GM21360 (cell line): Measurements from ENCODE around the gene ZCWPW2.

ENCODE experiments used
- ATAC-seq: cut with Tn5 transposase; IDR thresholded peaks from one replicate; pipeline ENCODE4 v1.9.1; 2021; ENCODE audit warnings: mild to moderate bottlenecking, moderate library complexity; ENCODE audit not compliant: unreplicated experiment

ZCWPW2 gene, protein sequence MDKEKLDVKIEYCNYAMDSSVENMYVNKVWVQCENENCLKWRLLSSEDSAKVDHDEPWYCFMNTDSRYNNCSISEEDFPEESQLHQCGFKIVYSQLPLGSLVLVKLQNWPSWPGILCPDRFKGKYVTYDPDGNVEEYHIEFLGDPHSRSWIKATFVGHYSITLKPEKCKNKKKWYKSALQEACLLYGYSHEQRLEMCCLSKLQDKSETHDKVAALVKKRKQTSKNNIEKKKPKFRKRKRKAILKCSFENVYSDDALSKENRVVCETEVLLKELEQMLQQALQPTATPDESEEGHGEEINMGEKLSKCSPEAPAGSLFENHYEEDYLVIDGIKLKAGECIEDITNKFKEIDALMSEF

GRCh38 chr3:28348629-28349468 lies at the start of gene ZCWPW2, which contains the start of gene AZI2:
Gene ZCWPW2 (plus strand): TSS chr3:28348721. CDS start chr3:28413069, 64,348 bp downstream.
Gene AZI2 (minus strand): TSS chr3:28348824. CDS start chr3:28340617, 8,207 bp downstream.
- peak; percentile 93 for ATAC-seq

GRCh38 chr3:28299705-28300104 lies 48.8 kb upstream of the ZCWPW2 start:
- no peak for ATAC-seq

DNA sequence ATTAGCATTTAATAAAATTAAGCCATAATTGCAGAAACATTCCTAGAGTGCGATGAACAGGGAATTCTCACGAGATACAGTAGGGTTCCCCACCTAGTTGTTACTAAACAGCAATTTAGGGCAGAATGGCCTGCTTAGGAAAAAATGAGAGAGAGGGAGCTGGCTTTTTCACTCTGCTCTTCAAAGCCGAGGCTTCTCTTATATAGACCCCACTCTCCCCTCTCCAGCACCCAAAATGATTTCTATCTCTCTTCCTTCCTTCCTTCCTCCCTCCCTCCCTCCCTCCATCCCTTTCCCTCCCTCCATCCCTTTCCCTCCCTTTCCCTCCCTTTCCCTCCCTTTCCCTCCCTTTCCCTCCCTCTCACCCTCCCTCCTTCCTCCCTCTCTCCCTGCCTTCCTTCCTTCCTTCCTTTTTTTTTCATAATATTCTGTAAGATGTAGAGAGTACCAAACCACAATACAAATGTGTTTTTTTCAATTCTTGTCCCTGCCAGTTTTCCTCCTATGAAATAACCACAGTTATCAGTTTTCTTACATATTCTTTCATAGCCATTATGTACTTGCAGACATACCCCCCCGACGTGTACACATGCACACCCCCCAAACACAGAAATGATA lies 48.1 kb upstream of the ZCWPW2 start:
- ATAC-seq = no peak

DNA sequence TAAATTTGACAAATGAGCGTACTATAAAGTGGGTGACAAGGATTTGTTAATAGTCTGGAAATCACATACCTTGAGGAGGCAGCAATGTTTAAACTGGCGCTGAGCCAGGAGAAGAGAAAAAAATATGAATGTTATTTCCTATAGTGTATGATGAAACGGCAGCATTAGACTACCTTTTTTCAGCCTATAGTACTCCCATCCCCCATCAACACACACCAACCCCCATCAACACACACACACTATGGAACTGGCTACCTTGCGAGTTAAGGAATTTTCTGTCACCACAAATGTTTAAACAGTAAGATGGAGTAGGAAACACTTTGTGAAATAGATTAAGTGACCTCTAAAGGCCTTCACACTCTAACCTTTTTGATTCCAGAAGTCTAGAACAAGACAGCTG lies 46.8 kb upstream of the ZCWPW2 start:
- ATAC-seq = no peak

- no peak for ATAC-seq
These were observed 40.3 kb upstream of the ZCWPW2 start for GRCh38 chr3:28308196-28308595.

DNA sequence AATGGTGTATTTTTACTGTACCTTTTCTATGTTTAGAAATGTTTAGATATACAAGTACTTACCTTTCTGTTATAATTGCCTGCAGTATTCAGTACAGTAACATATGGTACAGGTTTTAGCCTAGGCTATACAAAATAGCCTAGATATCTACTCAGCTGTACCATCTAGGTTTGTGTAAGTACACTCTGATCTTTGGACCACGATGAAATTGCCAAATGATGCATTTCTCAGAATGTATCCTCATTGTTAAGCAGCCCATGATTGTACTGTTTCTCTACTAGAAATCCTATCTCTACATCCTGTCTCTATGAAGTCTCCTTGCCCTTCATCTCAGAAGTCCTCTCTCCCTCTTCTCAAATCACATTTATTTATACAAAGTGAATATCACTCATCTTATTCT lies 32.8 kb upstream of the ZCWPW2 start:
- ATAC-seq = no peak

- ATAC-seq = no peak
These were observed 32.3 kb upstream of the ZCWPW2 start for GRCh38 chr3:28316226-28316625.

GRCh38 chr3:28317438-28318022 lies 31.0 kb upstream of the ZCWPW2 start:
- peak; percentile 87 for ATAC-seq

GRCh38 chr3:28320981-28321380 lies 27.5 kb upstream of the ZCWPW2 start:
- ATAC-seq = no peak

GRCh38 chr3:28322464-28322863 lies 26.1 kb upstream of the ZCWPW2 start:
- no peak for ATAC-seq

DNA sequence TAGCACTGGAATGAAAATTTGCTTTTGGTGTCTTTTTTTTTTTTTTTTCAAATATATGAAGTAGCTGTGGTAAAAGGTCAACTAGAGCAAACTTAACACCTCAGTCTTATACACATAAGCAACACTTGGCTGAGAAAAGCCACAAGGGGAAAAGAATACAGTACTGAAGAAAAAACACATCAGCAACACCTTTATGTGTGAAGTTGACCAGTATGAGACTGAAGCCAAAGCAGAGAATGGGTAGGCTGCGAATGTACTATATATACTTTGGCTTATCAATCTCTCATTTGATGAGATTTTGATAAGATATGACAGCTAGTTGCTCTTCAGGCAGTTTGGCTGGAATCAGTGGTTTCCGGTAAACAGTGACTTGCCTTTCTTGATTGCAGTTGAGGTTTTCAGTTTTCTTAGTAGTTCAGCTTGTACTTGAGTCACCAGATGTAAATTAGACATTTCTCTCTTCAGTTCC lies 22.0 kb upstream of the ZCWPW2 start:
- ATAC-seq = no peak

DNA sequence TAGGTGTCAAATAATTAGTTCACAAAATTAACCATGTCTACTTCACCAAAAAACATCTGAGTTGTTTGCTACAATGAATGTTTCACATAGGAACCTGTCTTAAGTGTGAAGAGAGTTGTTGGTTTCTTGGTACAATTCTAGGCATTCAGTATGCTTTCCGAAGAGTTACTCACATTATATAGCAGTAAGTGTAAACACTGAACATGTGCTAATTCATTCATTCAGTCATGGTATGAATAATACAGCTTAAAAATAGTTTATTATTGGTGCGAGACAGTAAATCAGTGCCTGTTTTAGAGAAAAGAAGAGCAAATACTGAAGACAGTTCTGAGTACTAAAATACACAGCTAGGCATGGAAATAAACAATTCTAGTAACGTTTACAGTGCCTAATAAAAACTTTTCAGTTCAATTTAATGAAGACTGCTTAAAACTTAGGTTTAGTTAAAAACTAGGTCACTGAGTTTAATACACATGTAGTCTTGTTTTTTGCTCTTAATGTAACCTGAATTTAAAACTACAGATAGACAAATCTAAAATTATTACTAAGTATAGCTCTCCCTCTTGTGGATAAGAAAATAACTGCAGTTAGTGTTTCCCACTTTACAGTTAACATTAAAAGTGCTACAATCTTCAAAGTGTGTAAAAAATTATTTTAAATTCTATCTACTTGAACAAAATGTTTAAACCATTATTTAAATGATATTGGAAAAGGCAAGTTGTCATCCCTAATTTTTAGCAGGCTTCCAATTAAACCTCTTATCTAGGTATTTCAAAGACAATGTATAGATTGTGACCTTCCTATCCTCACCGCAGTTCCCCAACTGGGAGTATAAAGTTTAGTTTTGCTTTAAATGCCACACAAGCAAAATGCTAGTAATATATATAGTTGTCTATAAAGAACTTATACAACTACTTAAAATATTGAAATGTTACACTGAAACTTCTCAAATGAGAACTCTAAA lies 20.1 kb upstream of the ZCWPW2 start:
- peak; percentile 51 for ATAC-seq

DNA sequence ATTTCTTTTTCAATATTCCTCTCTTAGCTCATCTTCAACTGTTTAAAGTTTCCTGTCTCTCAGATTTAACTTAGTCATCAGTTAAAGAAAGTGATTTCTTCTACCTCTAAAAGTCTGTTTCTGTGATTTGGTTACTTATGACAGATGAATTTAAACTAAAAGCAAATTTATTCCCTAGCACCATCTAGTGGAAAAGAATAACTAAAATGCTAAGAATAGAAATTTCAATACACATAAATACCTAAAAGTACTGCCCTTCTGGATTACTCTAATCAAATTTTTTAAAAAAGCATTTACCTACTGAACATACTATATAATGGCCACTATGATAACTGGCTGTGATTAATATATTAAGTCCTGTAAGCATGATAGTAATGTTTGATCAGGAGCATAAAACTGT lies 14.0 kb upstream of the ZCWPW2 start:
- ATAC-seq = no peak

- ATAC-seq = no peak
These were observed 13.3 kb upstream of the ZCWPW2 start for GRCh38 chr3:28335246-28335645.

DNA sequence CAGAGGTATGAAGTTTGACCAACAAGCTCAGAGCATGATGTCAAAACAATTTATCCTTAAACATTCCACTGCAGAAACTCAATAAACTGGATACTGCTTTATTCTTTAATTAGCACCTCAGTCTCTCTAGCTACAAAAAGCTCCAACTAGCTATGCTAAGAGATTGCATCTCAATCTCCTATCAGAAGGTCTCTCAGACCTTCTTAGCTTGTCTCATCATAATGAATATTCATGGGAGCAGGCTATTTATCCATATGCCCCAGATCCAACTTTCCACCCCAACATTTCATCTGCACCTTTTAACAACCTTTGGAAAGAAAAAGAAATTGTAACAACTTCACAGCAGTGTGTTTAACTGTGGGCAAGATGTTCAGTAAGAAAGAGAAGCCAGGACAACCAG lies 11.3 kb upstream of the ZCWPW2 start:
- no peak for ATAC-seq

- ATAC-seq = no peak
These were observed 5.4 kb upstream of the ZCWPW2 start for GRCh38 chr3:28343144-28343543.

DNA sequence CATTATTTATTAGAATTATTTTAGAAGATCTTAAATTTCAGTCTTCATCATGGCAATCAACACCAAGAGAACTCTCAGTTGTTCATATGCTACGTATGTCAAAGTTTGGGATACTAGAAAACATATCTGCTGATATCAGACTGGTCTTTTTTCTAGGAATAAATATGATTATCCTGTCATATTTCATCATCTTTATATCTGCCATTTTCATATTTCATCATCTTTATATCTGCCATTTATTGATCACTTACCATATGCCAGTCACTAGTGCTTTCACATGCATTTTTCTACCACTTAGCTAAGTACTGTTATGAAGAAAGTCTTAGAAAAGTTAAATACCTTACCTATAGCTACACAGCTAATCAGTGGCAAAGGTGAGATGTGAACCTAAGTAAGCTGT lies 2.8 kb upstream of the ZCWPW2 start:
- no peak for ATAC-seq

- no peak for ATAC-seq
These were observed 902 bp upstream of the ZCWPW2 start for GRCh38 chr3:28347374-28348264.

- ATAC-seq = no peak
These were observed 274 bp upstream of the ZCWPW2 start for GRCh38 chr3:28348265-28348628.
